ENCODE measurements around the gene KHDC4.

- TF ChIP-seq ZNF624 (tag by site-specific recombination; IDR thresholded peaks at IDR 0.05) (no peak), ZNF426 (tag by site-specific recombination; IDR thresholded peaks at IDR 0.05) (no peak), ZSCAN30 (tag by site-specific recombination; IDR thresholded peaks at IDR 0.05) (no peak), IKZF3 (tag by site-specific recombination; IDR thresholded peaks at IDR 0.05) (no peak), BCL11A (tag by site-specific recombination; IDR thresholded peaks at IDR 0.05; ENCODE audit: low read depth) (no peak), CTCF (tag by site-specific recombination; IDR thresholded peaks at IDR 0.05) (no peak)
- TF ChIP-seq, protein P1, sequence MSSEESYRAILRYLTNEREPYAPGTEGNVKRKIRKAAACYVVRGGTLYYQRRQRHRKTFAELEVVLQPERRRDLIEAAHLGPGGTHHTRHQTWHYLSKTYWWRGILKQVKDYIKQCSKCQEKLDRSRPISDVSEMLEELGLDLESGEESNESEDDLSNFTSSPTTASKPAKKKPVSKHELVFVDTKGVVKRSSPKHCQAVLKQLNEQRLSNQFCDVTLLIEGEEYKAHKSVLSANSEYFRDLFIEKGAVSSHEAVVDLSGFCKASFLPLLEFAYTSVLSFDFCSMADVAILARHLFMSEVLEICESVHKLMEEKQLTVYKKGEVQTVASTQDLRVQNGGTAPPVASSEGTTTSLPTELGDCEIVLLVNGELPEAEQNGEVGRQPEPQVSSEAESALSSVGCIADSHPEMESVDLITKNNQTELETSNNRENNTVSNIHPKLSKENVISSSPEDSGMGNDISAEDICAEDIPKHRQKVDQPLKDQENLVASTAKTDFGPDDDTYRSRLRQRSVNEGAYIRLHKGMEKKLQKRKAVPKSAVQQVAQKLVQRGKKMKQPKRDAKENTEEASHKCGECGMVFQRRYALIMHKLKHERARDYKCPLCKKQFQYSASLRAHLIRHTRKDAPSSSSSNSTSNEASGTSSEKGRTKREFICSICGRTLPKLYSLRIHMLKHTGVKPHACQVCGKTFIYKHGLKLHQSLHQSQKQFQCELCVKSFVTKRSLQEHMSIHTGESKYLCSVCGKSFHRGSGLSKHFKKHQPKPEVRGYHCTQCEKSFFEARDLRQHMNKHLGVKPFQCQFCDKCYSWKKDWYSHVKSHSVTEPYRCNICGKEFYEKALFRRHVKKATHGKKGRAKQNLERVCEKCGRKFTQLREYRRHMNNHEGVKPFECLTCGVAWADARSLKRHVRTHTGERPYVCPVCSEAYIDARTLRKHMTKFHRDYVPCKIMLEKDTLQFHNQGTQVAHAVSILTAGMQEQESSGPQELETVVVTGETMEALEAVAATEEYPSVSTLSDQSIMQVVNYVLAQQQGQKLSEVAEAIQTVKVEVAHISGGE (tag by site-specific recombination; conservative IDR thresholded peaks at IDR 0.05; ENCODE audit: low read depth), result no peak
These were observed 33.8 kb upstream of the KHDC4 start for GRCh38 chr1:155968051-155968400.

All from HEK293 (cell line).